Measurements from ENCODE around the gene CDC16. TPM values are rescaled to one million over a fixed set of nuclear protein-coding genes. Genes with fewer than 3 reads are reported as not detected.

CDC16 gene
- total RNA-seq, 2 experiments from 2014 or later = 23.1 to 48.7 TPM

GRCh38 chr13:114211446-114212157 lies 23.1 kb upstream of the CDC16 start:
- ChIA-PET POLR2A (no interaction called here), CTCF (ENCODE audit: unreplicated experiment) (interaction anchor here (0.6 kb wide), 1 partner anchor 9 kb away, joined by 3 read pairs; no protein-coding TSS in a partner anchor)
- DNase-seq (ENCODE audit: low spot score) = no peak
- Histone ChIP-seq H2AFZ (ENCODE audit: low read length) (no peak overlapping the region), H3K9me3 (ENCODE audit: low read length) (no peaks in the 10 kb centered on the region), H3K27ac (ENCODE audit: low read depth, low read length, poor library complexity, severe bottlenecking) (no peak overlapping the region), H3K79me2 (ENCODE audit: insufficient read depth, low read depth, low read length) (no peaks in the 10 kb centered on the region), H3K4me1 (ENCODE audit: insufficient read depth, low read length, poor library complexity, severe bottlenecking) (no peaks in the 10 kb centered on the region), H3K4me3 (ENCODE audit: low read depth, low read length, poor library complexity, severe bottlenecking) (no peak overlapping the region), H3K9me2 (ENCODE audit: insufficient read depth, low read length) (no peaks in the 10 kb centered on the region), H3K4me2 (ENCODE audit: low read length) (no peak overlapping the region), H3K36me3 (ENCODE audit: insufficient read depth, low read length) (no peaks in the 10 kb centered on the region), H4K20me1 (ENCODE audit: insufficient read depth, low read length) (no peaks in the 10 kb centered on the region)
- TF ChIP-seq EZH2phosphoT487 (IDR thresholded peaks at IDR 0.05; ENCODE audit: borderline replicate concordance, low read depth, low read length) = no peak
- TF ChIP-seq, protein P1, sequence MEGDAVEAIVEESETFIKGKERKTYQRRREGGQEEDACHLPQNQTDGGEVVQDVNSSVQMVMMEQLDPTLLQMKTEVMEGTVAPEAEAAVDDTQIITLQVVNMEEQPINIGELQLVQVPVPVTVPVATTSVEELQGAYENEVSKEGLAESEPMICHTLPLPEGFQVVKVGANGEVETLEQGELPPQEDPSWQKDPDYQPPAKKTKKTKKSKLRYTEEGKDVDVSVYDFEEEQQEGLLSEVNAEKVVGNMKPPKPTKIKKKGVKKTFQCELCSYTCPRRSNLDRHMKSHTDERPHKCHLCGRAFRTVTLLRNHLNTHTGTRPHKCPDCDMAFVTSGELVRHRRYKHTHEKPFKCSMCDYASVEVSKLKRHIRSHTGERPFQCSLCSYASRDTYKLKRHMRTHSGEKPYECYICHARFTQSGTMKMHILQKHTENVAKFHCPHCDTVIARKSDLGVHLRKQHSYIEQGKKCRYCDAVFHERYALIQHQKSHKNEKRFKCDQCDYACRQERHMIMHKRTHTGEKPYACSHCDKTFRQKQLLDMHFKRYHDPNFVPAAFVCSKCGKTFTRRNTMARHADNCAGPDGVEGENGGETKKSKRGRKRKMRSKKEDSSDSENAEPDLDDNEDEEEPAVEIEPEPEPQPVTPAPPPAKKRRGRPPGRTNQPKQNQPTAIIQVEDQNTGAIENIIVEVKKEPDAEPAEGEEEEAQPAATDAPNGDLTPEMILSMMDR (conservative IDR thresholded peaks at IDR 0.05; ENCODE audit: low read length) = no peak
- BruUV-seq (replicated peaks) = no TSS peak
- intact Hi-C loops (cut with micrococcal nuclease; ENCODE audit: unreplicated experiment) = no loop called here

DNA sequence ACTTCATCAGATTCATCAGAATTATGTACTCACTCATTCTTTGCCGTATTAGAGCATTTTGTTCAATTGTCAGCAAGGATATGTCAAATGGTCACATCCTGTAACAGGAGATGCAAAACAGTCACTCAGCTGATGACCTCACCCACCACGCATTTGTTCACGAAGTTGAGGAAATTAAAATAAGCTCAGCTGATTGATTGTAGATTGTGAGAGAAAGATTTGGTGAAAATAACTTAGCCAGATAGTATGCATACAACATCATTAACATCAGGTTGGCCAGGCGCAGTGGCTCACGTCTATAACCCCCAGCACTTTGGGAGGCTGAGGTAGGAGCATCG lies 22.6 kb upstream of the CDC16 start:
- Histone ChIP-seq H2AFZ (ENCODE audit: low read length) (no peak overlapping the region), H3K9me3 (ENCODE audit: low read length) (no peaks in the 10 kb centered on the region), H3K36me3 (ENCODE audit: insufficient read depth, low read length) (no peaks in the 10 kb centered on the region), H3K9me2 (ENCODE audit: insufficient read depth, low read length) (no peaks in the 10 kb centered on the region), H3K27ac (ENCODE audit: low read depth, low read length, poor library complexity, severe bottlenecking) (no peak overlapping the region), H4K20me1 (ENCODE audit: insufficient read depth, low read length) (no peaks in the 10 kb centered on the region), H3K4me1 (ENCODE audit: insufficient read depth, low read length, poor library complexity, severe bottlenecking) (no peaks in the 10 kb centered on the region), H3K4me2 (ENCODE audit: low read length) (no peak overlapping the region), H3K4me3 (ENCODE audit: low read depth, low read length, poor library complexity, severe bottlenecking) (no peak overlapping the region), H3K79me2 (ENCODE audit: insufficient read depth, low read depth, low read length) (no peaks in the 10 kb centered on the region)
- intact Hi-C loops (cut with micrococcal nuclease; ENCODE audit: unreplicated experiment) = no loop called here
- CTCF ChIA-PET (ENCODE audit: unreplicated experiment) = interaction anchor here (0.5 to 0.6 kb wide), 2 partner anchors 9 to 69 kb away, joined by 3 to 4 read pairs; no protein-coding TSS in a partner anchor
- BruUV-seq (replicated peaks) = no TSS peak
- no peak for DNase-seq (ENCODE audit: low spot score)
- POLR2A ChIA-PET = interaction anchor here (0.7 kb wide), 1 partner anchor 82 kb away, joined by 3 read pairs; no protein-coding TSS in a partner anchor
- TF ChIP-seq, protein P1 (conservative IDR thresholded peaks at IDR 0.05; ENCODE audit: low read length) = no peak
- no peak for TF ChIP-seq EZH2phosphoT487 (IDR thresholded peaks at IDR 0.05; ENCODE audit: borderline replicate concordance, low read depth, low read length)

- Histone ChIP-seq H3K36me3 (ENCODE audit: insufficient read depth, low read length) (no peaks in the 10 kb centered on the region), H3K27ac (ENCODE audit: low read depth, low read length, poor library complexity, severe bottlenecking) (no peak overlapping the region), H3K9me2 (ENCODE audit: insufficient read depth, low read length) (no peaks in the 10 kb centered on the region), H3K4me1 (ENCODE audit: insufficient read depth, low read length, poor library complexity, severe bottlenecking) (no peaks in the 10 kb centered on the region), H3K4me2 (ENCODE audit: low read length) (no peak overlapping the region), H3K79me2 (ENCODE audit: insufficient read depth, low read depth, low read length) (no peaks in the 10 kb centered on the region), H4K20me1 (ENCODE audit: insufficient read depth, low read length) (no peaks in the 10 kb centered on the region), H3K9me3 (ENCODE audit: low read length) (no peaks in the 10 kb centered on the region), H2AFZ (ENCODE audit: low read length) (no peak overlapping the region), H3K4me3 (ENCODE audit: low read depth, low read length, poor library complexity, severe bottlenecking) (no peak overlapping the region)
- TF ChIP-seq, protein P1 (conservative IDR thresholded peaks at IDR 0.05; ENCODE audit: low read length) = no peak
- TF ChIP-seq EZH2phosphoT487 (IDR thresholded peaks at IDR 0.05; ENCODE audit: borderline replicate concordance, low read depth, low read length) = no peak
- CTCF ChIA-PET (ENCODE audit: unreplicated experiment) = no interaction called here
- BruUV-seq (replicated peaks) = no TSS peak
- no peak for DNase-seq (ENCODE audit: low spot score)
- POLR2A ChIA-PET = interaction anchor here (1.2 kb wide), 1 partner anchor 18 kb away, joined by 3 read pairs; no protein-coding TSS in a partner anchor
- intact Hi-C loops (cut with micrococcal nuclease; ENCODE audit: unreplicated experiment) = no loop called here
Measured at GRCh38 chr13:114213980-114214379, 20.7 kb upstream of the CDC16 start.
